PC-3 (cell line): Measurements from ENCODE around the gene FUCA2.

ENCODE experiments used
- EZH2 ChIP-seq: fragments of 300-600 bp; sonication (generic); IDR thresholded peaks from one replicate; pipeline ENCODE4 v1.6.1; 2017; ENCODE audit warnings: antibody characterized with exemption, mild to moderate bottlenecking, low read length; ENCODE audit not compliant: unreplicated experiment
- EZH2phosphoT487 ChIP-seq: fragments of 300-600 bp; sonication (generic); IDR thresholded peaks from 2 replicates; pipeline ENCODE4 v1.6.1; 2018; ENCODE audit warnings: mild to moderate bottlenecking, antibody characterized with exemption, low read length, borderline replicate concordance
- TF ChIP-seq, protein P1 (sequence below): fragments of 300-600 bp; sonication (generic); conservative IDR thresholded peaks from 2 replicates; pipeline ENCODE4 v1.5.1; 2017; ENCODE audit warnings: antibody characterized with exemption, low read depth, mild to moderate bottlenecking, low read length

DNA sequence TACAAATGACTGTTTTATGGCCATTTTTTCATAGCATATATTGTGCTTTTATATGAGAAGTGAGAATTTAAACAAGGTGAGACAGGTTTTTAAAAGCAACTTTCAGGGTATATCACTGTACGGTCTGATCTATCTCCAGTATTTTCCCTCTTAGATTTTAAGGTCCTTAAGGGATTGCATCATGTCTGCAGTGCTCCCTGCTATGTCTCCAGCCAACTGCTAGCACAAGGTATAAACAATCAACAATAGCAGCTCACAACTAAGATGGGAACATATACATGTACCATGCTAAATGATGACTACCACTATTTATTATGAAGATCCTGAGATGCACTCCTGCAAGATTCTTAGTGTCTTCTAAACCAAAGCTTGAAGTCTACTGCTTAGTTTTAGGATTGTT, 7.2 kb downstream of the FUCA2 start:
- TF ChIP-seq, protein P1, sequence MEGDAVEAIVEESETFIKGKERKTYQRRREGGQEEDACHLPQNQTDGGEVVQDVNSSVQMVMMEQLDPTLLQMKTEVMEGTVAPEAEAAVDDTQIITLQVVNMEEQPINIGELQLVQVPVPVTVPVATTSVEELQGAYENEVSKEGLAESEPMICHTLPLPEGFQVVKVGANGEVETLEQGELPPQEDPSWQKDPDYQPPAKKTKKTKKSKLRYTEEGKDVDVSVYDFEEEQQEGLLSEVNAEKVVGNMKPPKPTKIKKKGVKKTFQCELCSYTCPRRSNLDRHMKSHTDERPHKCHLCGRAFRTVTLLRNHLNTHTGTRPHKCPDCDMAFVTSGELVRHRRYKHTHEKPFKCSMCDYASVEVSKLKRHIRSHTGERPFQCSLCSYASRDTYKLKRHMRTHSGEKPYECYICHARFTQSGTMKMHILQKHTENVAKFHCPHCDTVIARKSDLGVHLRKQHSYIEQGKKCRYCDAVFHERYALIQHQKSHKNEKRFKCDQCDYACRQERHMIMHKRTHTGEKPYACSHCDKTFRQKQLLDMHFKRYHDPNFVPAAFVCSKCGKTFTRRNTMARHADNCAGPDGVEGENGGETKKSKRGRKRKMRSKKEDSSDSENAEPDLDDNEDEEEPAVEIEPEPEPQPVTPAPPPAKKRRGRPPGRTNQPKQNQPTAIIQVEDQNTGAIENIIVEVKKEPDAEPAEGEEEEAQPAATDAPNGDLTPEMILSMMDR, result no peak
- no peak for TF ChIP-seq EZH2
- TF ChIP-seq EZH2phosphoT487, result no peak
